Stimulated activated CD4-positive, alpha-beta T cell treated with anti-CD3 and anti-CD28 coated beads, TNF-alpha, amount 100 ng/mL, for 4 hours (primary cell): ENCODE results near the gene SH3RF3.

Experiments used
- DNase-seq, 3 experiments: peaks; one replicate each; pipeline ENCODE4 v3.0.0-alpha.2; 2020; ENCODE audit warnings: low read depth in 3 of 3

Gene SH3RF3

DNA sequence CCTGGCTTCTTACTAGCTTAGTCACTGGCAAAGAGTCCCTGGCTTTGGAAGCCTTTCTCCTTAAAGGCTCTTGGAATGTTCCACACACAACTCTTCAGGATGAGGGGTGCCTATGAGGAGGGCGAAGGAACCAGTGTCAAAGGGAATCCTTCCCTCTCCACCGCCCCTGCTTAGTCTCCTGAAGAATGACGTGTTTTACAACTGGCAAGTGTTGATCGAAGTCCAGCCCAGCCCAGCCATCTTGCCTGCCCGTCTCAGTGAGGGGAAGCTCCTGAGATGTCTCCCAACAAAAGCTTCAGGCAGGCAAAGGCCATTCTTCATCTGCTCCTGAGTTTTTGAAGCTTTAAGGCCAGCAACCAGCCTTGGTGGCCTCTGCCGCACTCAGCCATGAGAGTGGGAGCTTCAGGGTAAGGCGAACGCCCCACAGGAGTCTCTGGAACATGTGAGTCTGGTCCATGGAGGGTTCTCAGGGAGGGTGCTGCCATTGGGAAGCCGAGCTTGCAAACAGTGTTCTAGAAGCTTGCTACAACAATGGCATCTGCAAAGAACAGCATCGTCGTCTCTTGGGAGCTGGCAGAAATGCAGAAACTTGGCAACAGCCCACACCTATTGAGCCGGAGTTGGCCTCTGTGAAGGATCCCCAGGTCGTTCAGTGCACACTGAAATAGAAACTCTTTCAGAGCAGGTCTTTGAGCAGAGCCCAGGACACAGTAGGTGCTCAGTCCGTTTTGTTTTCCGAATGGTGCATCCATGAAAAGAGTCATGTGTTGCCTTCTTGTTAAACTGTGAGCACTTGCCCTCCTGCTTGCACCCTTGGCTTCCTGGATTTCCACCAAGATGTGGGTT, 264.0 kb downstream of the SH3RF3 start:
- DNase-seq: no peak

DNA sequence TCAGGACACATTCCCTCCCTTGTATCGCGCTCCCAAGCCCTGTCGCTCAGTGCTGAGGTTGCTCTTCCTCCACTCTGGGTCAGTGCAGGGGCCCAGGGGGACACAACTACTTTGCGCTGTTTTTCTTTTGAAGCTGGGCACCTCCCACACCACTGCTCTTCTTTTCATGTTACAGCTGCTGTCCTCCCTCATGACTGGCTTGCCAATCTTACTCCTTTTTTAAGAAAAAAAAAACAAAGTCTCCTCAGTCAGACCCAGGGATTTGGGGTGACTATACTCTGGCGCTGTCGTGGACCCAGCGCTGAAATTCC, 264.6 kb downstream of the SH3RF3 start:
- no peak for DNase-seq

DNA sequence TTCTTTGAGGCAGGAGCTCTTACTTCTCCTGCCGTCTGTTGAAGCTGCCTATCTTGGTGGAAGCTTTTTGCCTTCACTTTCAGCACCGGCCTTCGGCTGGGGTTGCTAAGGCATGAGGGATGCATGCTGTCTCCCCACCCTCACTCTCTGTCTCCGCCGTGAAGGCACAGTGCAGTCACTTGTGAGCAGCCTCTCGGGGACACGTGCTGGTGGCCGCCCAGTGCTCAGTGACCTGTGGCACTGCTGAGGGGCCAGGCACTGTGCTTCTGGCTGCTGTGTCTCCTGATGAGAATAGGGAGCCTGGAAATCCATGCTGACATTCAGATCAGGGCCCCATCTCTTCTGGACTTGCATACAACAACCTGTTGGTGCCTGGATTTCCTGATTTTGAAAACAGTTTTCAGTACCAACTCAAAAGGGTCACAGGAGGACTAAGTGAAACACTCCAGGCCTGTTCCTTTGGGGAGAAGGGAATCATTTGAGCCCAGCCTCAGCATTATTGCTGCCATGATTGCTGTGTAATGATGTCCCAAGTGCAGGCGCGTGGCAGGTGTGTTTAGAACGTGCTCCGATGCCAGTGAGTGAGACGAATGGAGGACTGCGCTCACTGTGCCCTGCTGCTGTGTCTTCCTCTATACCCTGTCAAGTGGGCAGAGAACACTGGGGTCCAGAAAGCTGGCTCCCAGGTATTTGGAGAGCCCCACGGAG, 266.6 kb downstream of the SH3RF3 start:
- DNase-seq: no peak

DNA sequence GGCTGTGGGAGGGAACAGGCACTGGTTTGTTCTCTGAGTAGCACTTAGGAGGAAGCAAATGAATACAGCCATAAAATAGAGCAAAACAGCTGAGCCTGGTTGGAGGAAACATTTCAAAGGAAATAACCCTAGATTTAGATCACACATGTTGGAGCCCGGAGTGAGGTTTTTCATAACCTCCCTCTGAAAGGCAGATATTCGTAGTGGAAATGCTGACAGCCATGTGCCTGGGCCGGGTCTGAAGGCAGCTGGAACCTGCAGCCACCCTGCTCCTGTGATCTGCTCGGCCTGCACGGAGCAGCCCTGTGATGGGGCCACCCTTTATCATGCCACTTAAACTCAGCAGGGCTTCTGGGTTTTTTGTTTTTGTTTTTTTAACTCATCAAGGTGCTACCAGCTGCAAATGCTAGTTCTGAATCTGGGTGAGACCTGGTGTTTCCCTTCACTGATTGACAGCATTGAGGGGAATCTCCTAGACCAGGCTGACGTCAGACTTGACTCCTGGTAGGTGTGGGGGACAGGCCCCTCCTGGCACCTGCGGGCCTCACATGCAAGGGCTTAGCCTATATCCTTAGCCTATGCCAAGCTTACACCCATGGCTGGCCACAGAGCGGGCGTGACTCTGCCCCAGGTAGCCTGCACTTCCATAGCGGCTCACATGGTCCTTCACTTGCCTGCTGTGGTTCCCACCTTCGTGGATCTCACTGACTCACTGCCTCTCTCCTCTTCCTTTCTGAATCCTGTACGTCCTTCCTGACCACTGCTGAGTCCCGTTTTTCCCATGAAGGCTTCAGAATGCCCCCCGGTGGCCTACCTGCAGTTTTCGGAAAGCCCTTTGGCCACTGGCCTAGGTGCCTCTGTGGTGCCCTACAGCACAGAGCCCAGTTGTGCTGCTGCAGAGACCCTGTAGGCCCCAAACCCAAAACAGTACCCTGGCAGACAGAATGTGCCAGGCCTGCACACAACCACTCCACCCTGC, 267.5 kb downstream of the SH3RF3 start:
- no peak for DNase-seq

DNA sequence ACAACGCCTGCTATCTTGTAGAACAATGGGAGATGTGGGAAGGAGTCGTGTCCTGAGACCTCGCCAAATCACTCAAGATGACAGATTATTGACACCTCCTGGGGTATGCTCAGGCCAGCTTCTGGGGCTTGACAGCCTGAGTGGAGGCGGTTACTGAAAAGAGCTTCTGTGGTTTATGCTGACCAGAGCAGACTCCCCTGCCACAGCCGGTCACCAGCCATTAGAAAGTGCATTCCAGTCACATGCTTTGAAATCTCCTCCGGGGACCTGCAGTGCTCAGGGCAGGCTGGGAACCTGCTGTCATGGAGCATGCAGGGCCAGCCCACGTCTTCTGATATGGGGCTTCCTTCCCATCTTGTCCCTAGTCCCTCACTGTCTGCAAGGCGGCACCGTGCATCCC, 268.9 kb downstream of the SH3RF3 start:
- DNase-seq: no peak

DNA sequence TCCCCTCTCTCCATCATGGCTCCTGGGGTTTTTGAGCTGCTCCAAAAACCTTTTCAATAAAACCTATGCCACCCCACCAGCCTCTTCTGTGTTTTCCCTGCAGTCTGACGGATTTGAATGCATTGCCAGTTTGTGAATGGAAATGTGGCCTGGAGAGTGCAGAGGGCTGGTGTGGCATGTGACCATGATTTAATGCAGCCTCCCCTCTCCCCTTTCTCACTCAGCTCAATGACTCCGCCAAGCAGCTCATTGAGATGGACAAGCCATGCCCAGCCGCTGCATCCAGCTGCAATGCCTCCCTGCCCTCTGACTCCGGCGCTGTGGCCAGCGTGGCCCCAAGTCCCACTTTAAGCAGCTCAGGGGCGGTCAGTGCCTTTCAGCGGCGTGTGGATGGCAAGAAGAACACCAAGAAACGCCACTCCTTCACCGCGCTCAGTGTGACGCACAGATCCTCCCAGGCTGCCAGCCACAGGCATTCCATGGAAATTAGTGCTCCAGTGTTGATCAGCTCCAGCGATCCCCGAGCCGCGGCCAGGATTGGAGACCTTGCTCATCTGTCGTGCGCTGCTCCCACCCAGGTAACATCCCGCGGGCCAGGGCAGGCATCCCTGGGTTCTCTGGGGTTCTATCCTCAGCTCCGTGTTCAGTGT, 269.5 kb downstream of the SH3RF3 start:
- no peak for DNase-seq

DNA sequence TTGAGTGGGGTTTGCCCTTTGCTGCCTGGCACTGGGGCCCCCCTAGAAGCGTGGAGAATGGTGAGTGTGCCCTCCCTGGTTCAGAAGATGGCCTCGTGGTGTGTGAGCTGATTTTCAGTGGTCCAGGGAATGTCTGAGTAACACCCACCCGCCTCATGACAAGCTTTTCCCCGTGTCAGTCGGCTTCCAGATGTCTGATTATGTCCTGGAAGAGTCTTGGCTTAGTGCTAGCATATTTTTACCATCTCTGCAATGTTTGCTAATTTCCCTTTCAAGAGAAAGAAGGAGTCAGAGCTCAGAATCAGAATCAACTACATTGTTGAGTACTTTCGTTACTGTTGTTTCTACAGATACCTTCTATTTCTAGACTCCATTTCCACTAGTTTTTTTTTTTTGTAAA, 270.1 kb downstream of the SH3RF3 start:
- no peak for DNase-seq

DNA sequence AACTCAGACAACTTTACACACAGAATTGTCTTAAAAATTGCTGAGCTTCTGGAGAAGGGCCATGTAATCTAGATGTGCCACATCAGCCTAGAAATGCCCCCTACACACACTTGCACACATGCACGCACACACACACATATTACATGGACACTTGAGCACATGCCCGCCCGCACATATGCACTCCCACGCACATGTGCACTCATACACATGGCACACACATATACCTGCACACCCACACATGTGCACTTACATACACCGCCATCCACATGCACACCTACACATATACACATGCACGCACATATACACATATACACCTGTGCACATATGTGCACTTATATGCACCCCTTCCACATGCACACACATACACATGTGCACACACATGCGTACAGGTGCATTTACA, 271.1 kb downstream of the SH3RF3 start:
- no peak for DNase-seq

DNA sequence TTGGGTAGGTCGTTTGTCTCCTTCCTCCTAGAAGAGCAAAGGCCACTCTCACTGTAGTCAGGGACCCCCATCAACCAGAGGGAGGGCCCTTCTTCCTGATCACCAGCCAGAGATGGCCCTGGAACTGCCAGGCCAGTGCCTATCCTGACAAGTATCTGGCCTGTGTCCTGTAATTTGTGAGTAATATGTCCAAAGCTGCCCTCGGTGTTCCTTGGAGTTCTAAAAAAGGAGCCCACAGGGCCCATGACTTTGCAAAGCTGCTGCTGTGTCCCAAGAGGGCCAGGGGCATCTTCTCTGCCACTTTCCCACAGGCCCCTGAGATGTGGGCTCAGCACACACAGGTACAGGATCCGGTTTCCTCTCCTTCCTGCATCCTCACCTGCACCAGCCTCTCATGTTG, 272.4 kb downstream of the SH3RF3 start:
- DNase-seq: no peak

DNA sequence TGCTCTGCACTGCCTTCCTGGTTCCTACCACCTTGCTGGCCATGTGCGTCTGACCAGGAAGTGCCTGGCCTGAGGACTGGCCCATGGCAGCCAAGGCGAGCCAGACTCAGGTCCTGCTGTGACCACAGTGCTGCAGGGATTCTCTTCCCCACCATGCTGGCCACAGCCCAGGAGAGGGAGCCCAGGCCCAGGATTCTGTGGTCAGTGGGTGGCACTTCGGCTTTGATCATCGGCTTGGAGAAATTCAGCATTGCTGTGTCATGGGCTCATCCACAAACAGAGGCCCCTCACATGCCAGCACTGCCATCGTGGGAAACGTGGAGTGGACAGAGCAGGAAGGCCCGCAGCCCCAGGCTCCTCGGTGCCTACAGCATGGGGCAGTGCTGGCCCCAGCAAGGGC, 273.2 kb downstream of the SH3RF3 start:
- no peak for DNase-seq

DNA sequence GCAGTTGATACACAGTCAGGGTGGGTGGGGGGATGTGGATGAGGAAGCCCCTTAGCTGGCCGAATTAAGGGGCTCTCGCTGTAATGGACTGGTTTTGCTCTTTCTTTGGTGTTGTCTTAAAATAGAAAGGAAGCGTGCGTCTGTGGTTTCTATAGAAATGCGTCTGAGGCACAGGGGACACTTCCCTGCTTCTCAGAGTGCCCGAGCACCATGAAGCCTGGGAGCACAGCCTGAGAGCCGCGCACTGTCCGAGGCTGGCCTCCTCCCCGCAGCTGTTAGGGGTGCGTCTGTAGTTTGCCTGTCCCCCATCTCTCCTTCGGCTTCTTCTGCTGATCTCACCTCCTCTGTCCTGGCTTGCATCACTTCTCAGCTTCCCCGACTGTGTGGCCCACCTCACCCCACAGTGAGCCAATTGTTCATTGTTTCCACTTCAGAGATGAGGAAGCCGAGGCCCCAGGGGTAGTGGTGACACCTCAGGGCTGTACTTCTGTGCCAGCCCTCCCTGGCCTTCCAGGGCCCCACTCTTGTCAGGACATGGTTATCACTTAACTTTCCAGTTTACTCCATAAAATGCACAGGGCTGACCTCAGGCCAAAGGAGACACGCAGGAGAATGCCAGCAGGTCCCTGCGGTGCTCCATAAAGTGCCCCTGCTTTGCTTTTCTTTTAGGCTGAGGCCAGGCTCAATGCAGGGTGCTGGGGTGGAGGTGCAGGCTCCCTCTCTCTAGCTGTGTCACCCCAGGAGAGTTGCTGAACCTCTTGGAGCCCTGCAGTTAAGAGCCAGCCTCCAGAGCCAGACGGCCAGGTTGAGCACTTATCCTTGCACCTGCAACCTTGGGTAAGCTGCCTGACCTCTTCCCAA, 274.2 kb downstream of the SH3RF3 start:
- DNase-seq: no peak

DNA sequence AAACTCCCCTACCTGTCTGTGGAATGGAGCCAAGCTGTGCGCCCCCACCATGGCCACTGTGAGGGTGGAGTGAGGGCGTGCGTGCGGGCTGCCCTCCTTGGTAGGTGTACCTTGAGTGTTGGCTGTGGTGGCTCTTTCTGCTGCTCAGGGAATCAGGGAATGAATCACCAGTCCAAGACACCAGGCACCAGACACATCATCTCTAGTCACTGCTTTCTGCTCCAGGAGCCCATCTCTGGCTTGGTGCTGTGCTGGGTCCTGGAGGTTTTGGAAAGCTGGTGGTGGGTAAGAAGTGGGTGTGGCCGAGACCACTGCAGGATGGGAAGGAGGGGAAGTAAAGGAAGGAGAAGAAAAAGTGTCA, 274.8 kb downstream of the SH3RF3 start:
- DNase-seq: no peak

DNA sequence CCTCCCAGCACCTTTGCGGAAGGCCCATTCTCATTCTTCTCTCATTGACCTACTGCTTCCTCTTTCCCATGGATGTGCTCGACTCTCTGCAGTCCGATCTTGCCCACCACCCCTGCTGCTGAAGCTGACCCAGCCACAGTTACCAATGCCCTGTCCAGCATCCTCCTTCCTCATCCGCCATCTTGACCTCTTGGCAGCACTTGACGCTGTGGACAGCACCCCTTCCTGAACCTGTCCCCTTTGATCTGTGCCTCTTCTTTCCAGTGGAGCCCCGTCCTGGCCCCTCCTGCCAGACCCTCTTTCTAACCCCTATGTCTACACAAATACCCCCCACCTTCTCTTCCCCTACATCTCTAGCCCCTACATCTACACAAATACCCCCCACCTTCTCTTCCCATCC, 275.7 kb downstream of the SH3RF3 start:
- no peak for DNase-seq

DNA sequence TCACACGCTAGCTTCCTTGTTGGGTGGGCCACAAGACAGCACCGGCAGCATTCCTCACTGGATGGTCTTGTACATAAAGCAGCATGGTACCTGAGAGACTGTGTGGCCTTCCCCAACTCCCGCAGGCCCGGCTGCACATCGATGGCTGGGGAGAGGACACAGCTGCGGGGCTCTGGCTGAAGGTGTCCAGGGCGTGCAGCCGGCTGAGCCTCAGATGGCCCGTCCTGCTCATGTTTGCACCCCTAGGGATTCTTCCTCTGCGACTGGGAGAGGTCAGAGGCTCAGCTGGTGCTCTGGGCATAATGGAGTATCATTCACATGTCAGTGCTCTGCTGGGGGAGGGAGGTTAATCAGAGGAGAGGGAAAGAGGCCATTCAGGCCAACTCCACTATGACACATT, 276.9 kb downstream of the SH3RF3 start:
- no peak for DNase-seq

DNA sequence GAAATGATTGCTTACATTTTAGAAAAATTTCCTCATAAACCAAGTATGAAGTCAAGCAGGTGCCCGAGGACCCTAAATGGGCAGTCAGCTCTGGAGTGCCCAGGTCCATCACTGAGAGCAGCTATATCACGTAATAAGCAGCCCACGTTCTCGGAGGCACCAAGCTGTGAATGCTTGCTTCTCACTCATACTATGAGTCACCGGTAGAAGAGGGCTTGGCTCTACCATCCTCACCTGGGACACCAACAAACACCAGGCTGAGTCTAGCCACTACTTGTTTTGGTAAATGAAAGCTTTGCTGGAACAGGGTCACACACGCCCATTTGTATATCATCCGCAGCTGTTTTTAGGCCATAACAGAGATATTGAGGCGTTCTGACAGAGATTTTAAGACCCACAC, 277.3 kb downstream of the SH3RF3 start:
- DNase-seq: no peak

DNA sequence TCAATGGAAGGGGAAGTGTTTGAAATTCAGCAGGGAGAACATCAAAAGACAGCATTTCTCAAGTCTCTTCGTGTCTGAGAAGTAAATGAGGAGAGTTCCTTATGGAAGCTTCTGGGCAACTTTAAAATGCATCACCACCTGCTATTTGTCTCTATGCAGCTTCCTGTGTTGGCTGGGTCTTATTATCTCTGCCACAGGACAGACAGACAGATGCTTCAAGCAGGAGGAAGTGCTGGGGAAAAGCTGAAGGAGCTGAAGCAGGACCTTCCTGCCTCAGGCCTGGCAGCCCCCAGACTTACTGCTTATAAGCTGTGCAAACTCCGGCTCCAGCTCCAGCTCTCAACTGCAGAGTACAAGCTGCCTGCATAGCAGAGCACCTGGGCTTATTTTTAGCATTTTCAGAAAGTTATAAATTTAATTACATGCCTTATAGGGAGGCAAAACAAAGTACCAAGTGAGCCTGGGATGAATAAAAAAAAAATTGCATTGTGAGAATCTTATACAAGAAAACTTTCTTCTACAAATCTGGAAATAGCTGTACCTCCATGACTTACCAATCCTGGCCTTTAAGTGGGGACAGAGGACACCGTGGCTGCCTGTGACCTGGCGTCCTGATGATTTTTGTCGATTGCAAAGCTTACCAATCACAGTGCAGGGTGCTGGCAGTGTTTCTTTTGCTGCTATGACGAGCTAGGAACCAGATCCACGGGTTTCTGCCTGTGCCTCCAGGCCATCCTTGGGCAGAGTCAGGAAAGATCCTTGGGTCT, 278.5 kb downstream of the SH3RF3 start:
- no peak for DNase-seq

DNA sequence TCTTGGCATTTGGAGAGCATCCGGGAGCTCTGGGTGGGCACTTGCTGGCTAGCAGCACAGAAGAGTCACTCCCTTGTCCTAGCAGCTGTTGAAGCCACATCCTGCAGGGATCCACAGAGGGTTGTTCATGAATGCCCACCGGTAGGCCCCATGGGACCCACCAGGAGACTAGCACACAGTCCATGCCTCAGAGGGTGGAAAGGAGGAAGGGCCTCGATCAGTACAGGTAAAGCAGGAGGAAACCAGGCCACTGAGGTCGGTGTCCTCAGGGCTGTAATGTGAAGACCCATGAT, 279.0 kb downstream of the SH3RF3 start:
- DNase-seq: no peak

DNA sequence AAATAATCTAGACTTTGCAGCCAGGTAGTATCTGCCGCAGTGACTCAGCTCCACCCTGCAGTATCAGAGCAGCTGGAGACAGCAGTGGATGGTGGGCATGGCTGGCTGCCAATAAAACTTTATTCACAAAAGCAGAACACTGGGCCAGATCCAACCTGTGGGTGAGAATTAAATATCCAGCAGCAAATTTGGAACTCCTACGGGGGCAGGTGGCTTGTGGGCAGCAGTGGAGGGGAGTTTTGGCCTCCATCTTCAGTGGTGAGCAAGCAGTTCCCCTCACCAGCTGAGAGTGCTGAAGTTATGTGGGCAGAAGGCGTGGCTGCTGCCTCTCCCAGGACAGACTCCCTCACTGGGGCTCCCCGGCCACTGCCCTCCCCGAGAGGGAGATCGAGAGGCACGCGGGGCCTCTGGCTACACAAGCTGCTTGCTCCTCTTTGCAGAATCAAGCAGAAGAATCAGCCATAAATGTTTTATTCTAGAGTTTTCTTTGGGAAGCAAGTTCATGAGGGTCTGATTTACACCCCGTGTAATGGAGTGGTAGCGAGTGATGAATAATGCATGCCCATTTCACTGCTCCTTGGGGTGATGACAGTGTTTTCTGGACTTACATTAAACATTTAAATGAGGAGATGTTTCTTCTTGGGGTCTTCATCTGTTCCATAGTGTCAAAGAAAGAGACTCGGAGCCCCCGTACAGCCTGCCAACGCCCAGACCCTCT, 280.5 kb downstream of the SH3RF3 start:
- no peak for DNase-seq

DNA sequence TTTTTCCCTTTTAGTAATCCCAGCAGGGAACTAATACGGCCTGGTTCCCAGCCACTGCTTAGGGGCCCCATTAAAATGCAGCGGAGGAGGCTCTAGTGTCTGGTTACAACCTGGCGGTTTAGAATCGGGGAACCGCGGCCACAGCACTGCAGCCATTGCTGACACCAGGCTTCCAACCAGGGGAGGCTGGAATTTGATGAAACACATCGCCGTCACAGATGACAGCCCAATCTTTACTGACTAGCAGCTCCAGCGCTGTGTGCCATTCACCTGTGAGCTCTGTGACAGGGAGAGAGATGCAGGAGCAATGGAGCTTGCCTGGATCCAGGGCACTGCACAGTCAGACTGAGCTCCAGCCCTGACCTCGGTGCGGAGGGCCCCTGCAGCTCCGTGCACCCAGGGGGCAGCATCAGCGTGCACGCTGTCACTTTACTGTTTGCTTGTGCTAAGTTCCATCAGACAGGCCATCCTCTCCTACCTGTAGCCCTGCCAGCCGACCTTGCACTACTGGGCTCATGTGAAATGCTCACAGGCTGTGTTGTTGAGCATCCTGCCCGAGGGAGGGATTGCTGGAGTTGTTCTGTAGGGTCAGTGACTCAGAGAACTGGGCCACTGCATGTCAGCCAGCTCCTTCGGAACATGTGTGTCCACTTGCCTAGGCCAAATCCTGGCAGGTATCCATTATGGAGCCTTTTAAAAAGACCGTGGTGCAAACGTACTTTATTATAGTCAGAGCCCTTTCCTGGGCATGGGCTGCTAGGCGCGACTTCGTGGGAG, 281.2 kb downstream of the SH3RF3 start:
- no peak for DNase-seq
